ENCODE data around the gene PLGRKT. TPM values are rescaled to one million over a fixed set of nuclear protein-coding genes. Genes with fewer than 3 reads are reported as not detected.

PLGRKT gene
- total and polyA plus RNA-seq, 2 experiments from 2014 or later, result 13.1 to 31.5 TPM

DNA sequence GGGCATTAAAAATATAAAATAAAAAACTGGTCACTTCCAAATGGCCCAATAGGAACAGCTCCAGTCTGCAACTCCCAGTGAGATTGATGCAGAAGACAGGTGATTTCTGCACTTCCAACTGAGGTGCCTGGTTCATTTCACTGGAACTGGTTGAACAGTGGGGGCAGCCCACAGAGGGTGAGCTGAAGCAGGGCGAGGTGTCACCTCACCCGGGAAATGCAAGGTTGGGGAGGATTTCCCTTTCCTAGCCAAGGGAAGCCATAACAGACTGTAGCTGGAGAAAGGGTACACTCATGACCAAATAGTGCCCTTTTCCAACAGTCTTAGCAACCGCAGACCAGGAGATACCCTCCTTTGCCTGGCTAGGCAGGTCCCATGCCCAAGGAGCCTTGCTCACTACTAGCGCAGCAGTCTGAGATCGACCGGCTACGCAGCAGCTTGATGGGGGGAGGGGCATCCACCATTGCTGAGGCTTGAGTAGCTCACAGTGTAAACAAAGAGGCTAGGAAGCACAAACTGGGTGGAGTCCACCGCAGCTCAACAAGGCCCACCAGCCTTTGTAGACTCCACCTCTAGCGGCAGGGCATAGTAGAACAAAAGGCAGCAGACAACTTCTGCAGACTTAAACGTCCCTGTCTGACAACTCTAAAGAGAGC, 110.7 kb downstream of the PLGRKT start (continued):
- no peak for TF ChIP-seq REST (IDR thresholded peaks at IDR 0.05; ENCODE audit: unreplicated experiment)

GRCh38 chr9:5326187-5326586, 111.5 kb downstream of the PLGRKT start:
- H3K9me2 ChIP-seq (ENCODE audit: insufficient read depth), result no peaks in the 10 kb centered on the region
- peak overlapping the region; percentile 48; the same call in 1 of the 2 replicates for H3K4me3 ChIP-seq
- peaks cover 14% of the 10 kb centered on the region; the same call in 2 of the 3 replicates for H3K36me3 Mint-ChIP-seq (ENCODE audit: low read depth)
- H3K4me1 ChIP-seq (ENCODE audit: insufficient read depth), result peaks cover 16% of the 10 kb centered on the region
- no peaks in the 10 kb centered on the region for H3F3A ChIP-seq (replicated peaks; ENCODE audit: low read depth)
- peaks cover 4% of the 10 kb centered on the region for H3K27me3 Mint-ChIP-seq (ENCODE audit: insufficient read depth, low read depth, poor library complexity)
- no peaks in the 10 kb centered on the region for H4K20me1 ChIP-seq (replicated peaks; ENCODE audit: insufficient read depth)
- no peak overlapping the region for H2AFZ ChIP-seq
- no peak for TF ChIP-seq POLR2AphosphoS5 (IDR thresholded peaks at IDR 0.05; ENCODE audit: low read depth)
- no peak for TF ChIP-seq EZH2 (IDR thresholded peaks at IDR 0.05; ENCODE audit: low read depth, unreplicated experiment)
- TF ChIP-seq REST (IDR thresholded peaks at IDR 0.05; ENCODE audit: unreplicated experiment), result no peak
- TF ChIP-seq JUNB (IDR thresholded peaks at IDR 0.05; ENCODE audit: unreplicated experiment), result no peak
- TF ChIP-seq ZNF114 (CRISPR knock-in tag; IDR thresholded peaks at IDR 0.05), result no peak
- TF ChIP-seq, protein P1, sequence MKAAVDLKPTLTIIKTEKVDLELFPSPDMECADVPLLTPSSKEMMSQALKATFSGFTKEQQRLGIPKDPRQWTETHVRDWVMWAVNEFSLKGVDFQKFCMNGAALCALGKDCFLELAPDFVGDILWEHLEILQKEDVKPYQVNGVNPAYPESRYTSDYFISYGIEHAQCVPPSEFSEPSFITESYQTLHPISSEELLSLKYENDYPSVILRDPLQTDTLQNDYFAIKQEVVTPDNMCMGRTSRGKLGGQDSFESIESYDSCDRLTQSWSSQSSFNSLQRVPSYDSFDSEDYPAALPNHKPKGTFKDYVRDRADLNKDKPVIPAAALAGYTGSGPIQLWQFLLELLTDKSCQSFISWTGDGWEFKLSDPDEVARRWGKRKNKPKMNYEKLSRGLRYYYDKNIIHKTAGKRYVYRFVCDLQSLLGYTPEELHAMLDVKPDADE (IDR thresholded peaks at IDR 0.05), result no peak
- no peak for TF ChIP-seq STAT1 (IDR thresholded peaks at IDR 0.05; ENCODE audit: unreplicated experiment)
- peaks cover 9% of the 10 kb centered on the region for H3K9me3 Mint-ChIP-seq
- H3K79me2 ChIP-seq (replicated peaks; ENCODE audit: insufficient read depth), result no peaks in the 10 kb centered on the region
- no peak overlapping the region for H3K27ac ChIP-seq (ENCODE audit: low read depth)
- no peak overlapping the region for H3K4me3 Mint-ChIP-seq
- peaks cover 18% of the 10 kb centered on the region for H3K4me1 Mint-ChIP-seq
- peak; percentile 47 for ATAC-seq
- no peaks in the 10 kb centered on the region for H3K27me3 ChIP-seq (ENCODE audit: insufficient read depth)
- no peak overlapping the region for H3K27ac Mint-ChIP-seq
- DNase-seq (ENCODE audit: low spot score), result peak; percentile 22
- H3K4me2 ChIP-seq, result no peak overlapping the region
- H3K36me3 ChIP-seq (ENCODE audit: insufficient read depth), result no peaks in the 10 kb centered on the region
